Prostate gland (tissue), 2 donors: ENCODE measurements around the gene COL1A2.

Experiments
- POLR2A ChIP-seq: fragments of 450-650 bp; IDR thresholded peaks from one replicate; pipeline ENCODE4 v1.6.1; 2016; ENCODE audit warnings: antibody characterized with exemption, mild to moderate bottlenecking
- TF ChIP-seq, protein P1 (sequence below), 4 experiments: fragments of 200-600 bp in 2 of 4; fragments of 450-650 bp in 2 of 4; sonication (generic) in 2 of 4; IDR thresholded peaks; 1 replicate in 3 of 4; 2 replicates in 1 of 4; pipeline ENCODE4 v1.5.1; 2016 to 2019; ENCODE audit warnings: antibody characterized with exemption in 4 of 4, mild to moderate bottlenecking in 2 of 4, moderate library complexity in 2 of 4

DNA sequence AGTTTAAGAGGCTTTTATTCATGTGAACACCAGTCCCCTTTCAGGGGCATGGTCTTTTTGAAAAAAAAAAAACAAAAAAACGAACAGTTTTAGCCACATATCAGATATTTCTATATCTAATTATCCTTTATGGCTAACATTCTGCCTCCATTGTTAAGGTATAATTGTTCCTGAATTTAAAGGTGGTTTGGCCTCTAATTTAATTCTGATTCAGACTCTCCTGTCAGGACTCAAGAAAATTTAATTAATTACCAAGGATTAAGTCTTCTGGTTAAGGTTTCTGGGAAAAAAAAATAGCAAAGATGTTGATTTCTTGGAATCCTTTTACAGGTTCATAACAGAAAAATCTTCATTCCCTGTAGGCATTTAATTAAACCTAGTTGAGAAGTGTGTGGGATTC, 27.4 kb downstream of the COL1A2 start:
- TF ChIP-seq, protein P1, sequence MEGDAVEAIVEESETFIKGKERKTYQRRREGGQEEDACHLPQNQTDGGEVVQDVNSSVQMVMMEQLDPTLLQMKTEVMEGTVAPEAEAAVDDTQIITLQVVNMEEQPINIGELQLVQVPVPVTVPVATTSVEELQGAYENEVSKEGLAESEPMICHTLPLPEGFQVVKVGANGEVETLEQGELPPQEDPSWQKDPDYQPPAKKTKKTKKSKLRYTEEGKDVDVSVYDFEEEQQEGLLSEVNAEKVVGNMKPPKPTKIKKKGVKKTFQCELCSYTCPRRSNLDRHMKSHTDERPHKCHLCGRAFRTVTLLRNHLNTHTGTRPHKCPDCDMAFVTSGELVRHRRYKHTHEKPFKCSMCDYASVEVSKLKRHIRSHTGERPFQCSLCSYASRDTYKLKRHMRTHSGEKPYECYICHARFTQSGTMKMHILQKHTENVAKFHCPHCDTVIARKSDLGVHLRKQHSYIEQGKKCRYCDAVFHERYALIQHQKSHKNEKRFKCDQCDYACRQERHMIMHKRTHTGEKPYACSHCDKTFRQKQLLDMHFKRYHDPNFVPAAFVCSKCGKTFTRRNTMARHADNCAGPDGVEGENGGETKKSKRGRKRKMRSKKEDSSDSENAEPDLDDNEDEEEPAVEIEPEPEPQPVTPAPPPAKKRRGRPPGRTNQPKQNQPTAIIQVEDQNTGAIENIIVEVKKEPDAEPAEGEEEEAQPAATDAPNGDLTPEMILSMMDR (IDR thresholded peaks at IDR 0.05), result no peak
- no peak for TF ChIP-seq POLR2A
